ENCODE data around the gene WFIKKN2.

Gene WFIKKN2

GRCh38 chr17:50882851-50883250 is 47.5 kb downstream of the WFIKKN2 start:
- DNase-seq = no peak

- DNase-seq = no peak
Observed at GRCh38 chr17:50883850-50884438, 48.6 kb downstream of the WFIKKN2 start.

GRCh38 chr17:50884439-50885311 is 49.3 kb downstream of the WFIKKN2 start:
- no peak for DNase-seq

GRCh38 chr17:50887705-50888245 is 52.4 kb downstream of the WFIKKN2 start:
- no peak for DNase-seq

GRCh38 chr17:50889528-50890118 is 54.2 kb downstream of the WFIKKN2 start:
- DNase-seq = no peak

- DNase-seq = no peak
Observed at GRCh38 chr17:50890675-50891516, 55.5 kb downstream of the WFIKKN2 start.

- no peak for DNase-seq
Observed at GRCh38 chr17:50891577-50891989, 56.2 kb downstream of the WFIKKN2 start.
